HEK293 (cell line): Measurements from ENCODE around the gene OLFM1.

Experiments
- CTCF ChIA-PET: fragments of 350-600 bp; formaldehyde crosslinking; extraction: SDS; loops from one replicate; lab custom pipeline; 2021; ENCODE audit warnings: antibody characterized with exemption; lab: Yijun Ruan, JAX
- POLR2A ChIA-PET: fragments of 300-600 bp; formaldehyde crosslinking; extraction: SDS; loops from one replicate; lab custom pipeline; 2020; ENCODE audit warnings: antibody characterized with exemption, inconsistent platforms; lab: Yijun Ruan, JAX
- H3K27ac ChIP-seq: fragments of 200-500 bp; sonication (Bioruptor generic); 2 replicates; pipeline ENCODE4 v1.5.1; 2014; ENCODE audit warnings: low read depth, low read length, control low read depth, inconsistent platforms; ENCODE audit errors: extremely low read depth
- H3K36me3 ChIP-seq, 2 experiments: fragments of 200-500 bp in 1 of 2; sonication (Bioruptor generic) in 1 of 2; 1 replicate in 1 of 2; 2 replicates in 1 of 2; pipeline ENCODE4 v1.5.1; 2014 to 2017; ENCODE audit warnings: inconsistent platforms in 2 of 2, low read length in 2 of 2; ENCODE audit not compliant: control insufficient read depth in 2 of 2, insufficient read depth in 1 of 2
- H3K4me1 ChIP-seq: fragments of 200-500 bp; sonication (Bioruptor generic); 2 replicates; pipeline ENCODE4 v1.5.1; 2014; ENCODE audit warnings: mild to moderate bottlenecking, low read length, inconsistent platforms; ENCODE audit not compliant: control insufficient read depth, insufficient read depth
- H3K4me3 ChIP-seq: 2 replicates; pipeline ENCODE4 v1.5.1; 2011; ENCODE audit warnings: low read depth, mild to moderate bottlenecking, control low read depth, low read length, moderate library complexity
- H3K9me3 ChIP-seq: fragments of 200-500 bp; sonication (Bioruptor generic); 2 replicates; pipeline ENCODE4 v1.5.1; 2014; ENCODE audit warnings: low read depth, low read length, inconsistent platforms; ENCODE audit not compliant: control insufficient read depth, insufficient read depth
- GLIS1 ChIP-seq: fragments of 450-650 bp; formaldehyde crosslinking; IDR thresholded peaks from 2 replicates; pipeline ENCODE4 v1.5.1; 2016; ENCODE audit warnings: missing biosample characterization, missing genetic modification characterization
- OVOL3 ChIP-seq: fragments of 450-650 bp; formaldehyde crosslinking; IDR thresholded peaks from 2 replicates; pipeline ENCODE4 v1.5.1; 2016; ENCODE audit warnings: missing biosample characterization, missing genetic modification characterization
- REST ChIP-seq: fragments of 450-650 bp; formaldehyde crosslinking; IDR thresholded peaks from 2 replicates; pipeline ENCODE4 v1.5.1; 2016; ENCODE audit warnings: missing biosample characterization, missing genetic modification characterization
- SP7 ChIP-seq: fragments of 450-650 bp; formaldehyde crosslinking; IDR thresholded peaks from 2 replicates; pipeline ENCODE4 v1.5.1; 2016; ENCODE audit warnings: missing biosample characterization, missing genetic modification characterization
- ZFHX2 ChIP-seq: fragments of 450-650 bp; formaldehyde crosslinking; conservative IDR thresholded peaks from 2 replicates; pipeline ENCODE4 v1.5.1; 2016; ENCODE audit warnings: missing biosample characterization, missing genetic modification characterization
- ZNF16 ChIP-seq: fragments of 450-650 bp; formaldehyde crosslinking; IDR thresholded peaks from 2 replicates; pipeline ENCODE4 v1.5.1; 2016; ENCODE audit warnings: low read depth, missing biosample characterization, missing genetic modification characterization
- ZNF202 ChIP-seq: fragments of 450-650 bp; formaldehyde crosslinking; IDR thresholded peaks from 2 replicates; pipeline ENCODE4 v1.5.1; 2016; ENCODE audit warnings: missing biosample characterization, missing genetic modification characterization, borderline replicate concordance
- ZNF23 ChIP-seq: fragments of 450-650 bp; formaldehyde crosslinking; IDR thresholded peaks from 2 replicates; pipeline ENCODE4 v1.5.1; 2016; ENCODE audit warnings: missing biosample characterization, missing genetic modification characterization, borderline replicate concordance
- ZNF248 ChIP-seq: fragments of 450-650 bp; formaldehyde crosslinking; IDR thresholded peaks from 2 replicates; pipeline ENCODE4 v1.5.1; 2017; ENCODE audit warnings: missing biosample characterization, missing genetic modification characterization
- ZNF302 ChIP-seq: fragments of 450-650 bp; formaldehyde crosslinking; IDR thresholded peaks from 2 replicates; pipeline ENCODE4 v1.5.1; 2016; ENCODE audit warnings: missing biosample characterization, missing genetic modification characterization, low read depth
- ZNF426 ChIP-seq: fragments of 450-650 bp; formaldehyde crosslinking; IDR thresholded peaks from 2 replicates; pipeline ENCODE4 v1.5.1; 2017; ENCODE audit warnings: missing biosample characterization, missing genetic modification characterization, mild to moderate bottlenecking, inconsistent platforms, moderate library complexity
- ZNF510 ChIP-seq: fragments of 450-650 bp; formaldehyde crosslinking; IDR thresholded peaks from 2 replicates; pipeline ENCODE4 v1.5.1; 2018; ENCODE audit warnings: mild to moderate bottlenecking, missing genetic modification characterization, missing biosample characterization; ENCODE audit not compliant: insufficient replicate concordance
- ZNF596 ChIP-seq: fragments of 450-650 bp; IDR thresholded peaks from 2 replicates; pipeline ENCODE4 v1.5.0; 2018; ENCODE audit warnings: missing biosample characterization, mild to moderate bottlenecking, missing genetic modification characterization, moderate library complexity
- ZNF624 ChIP-seq: fragments of 450-650 bp; formaldehyde crosslinking; IDR thresholded peaks from 2 replicates; pipeline ENCODE4 v1.5.1; 2017; ENCODE audit warnings: missing biosample characterization, missing genetic modification characterization
- ZNF654 ChIP-seq: fragments of 450-650 bp; formaldehyde crosslinking; IDR thresholded peaks from 2 replicates; pipeline ENCODE4 v1.5.1; 2016; ENCODE audit warnings: low read depth, missing biosample characterization, missing genetic modification characterization
- ZNF660 ChIP-seq: fragments of 450-650 bp; IDR thresholded peaks from 2 replicates; pipeline ENCODE4 v1.5.1; 2018; ENCODE audit warnings: missing biosample characterization, mild to moderate bottlenecking, missing genetic modification characterization
- ZNF707 ChIP-seq: fragments of 450-650 bp; formaldehyde crosslinking; IDR thresholded peaks from 2 replicates; pipeline ENCODE4 v1.5.1; 2016; ENCODE audit warnings: missing biosample characterization, missing genetic modification characterization
- ZNF785 ChIP-seq: fragments of 450-650 bp; formaldehyde crosslinking; IDR thresholded peaks from 2 replicates; pipeline ENCODE4 v1.5.1; 2016; ENCODE audit warnings: missing biosample characterization, missing genetic modification characterization
- TF ChIP-seq, protein P1 (sequence below): fragments of 450-650 bp; formaldehyde crosslinking; IDR thresholded peaks from 2 replicates; pipeline ENCODE4 v1.5.1; 2016; ENCODE audit warnings: missing biosample characterization, missing genetic modification characterization
- TF ChIP-seq, protein P2 (sequence below): fragments of 450-650 bp; formaldehyde crosslinking; IDR thresholded peaks from 2 replicates; pipeline ENCODE4 v1.5.1; 2017; ENCODE audit warnings: missing biosample characterization, missing genetic modification characterization
- TF ChIP-seq, protein P3 (sequence below): fragments of 450-650 bp; formaldehyde crosslinking; IDR thresholded peaks from 2 replicates; pipeline ENCODE4 v1.5.1; 2016; ENCODE audit warnings: missing biosample characterization, missing genetic modification characterization

OLFM1 gene

DNA sequence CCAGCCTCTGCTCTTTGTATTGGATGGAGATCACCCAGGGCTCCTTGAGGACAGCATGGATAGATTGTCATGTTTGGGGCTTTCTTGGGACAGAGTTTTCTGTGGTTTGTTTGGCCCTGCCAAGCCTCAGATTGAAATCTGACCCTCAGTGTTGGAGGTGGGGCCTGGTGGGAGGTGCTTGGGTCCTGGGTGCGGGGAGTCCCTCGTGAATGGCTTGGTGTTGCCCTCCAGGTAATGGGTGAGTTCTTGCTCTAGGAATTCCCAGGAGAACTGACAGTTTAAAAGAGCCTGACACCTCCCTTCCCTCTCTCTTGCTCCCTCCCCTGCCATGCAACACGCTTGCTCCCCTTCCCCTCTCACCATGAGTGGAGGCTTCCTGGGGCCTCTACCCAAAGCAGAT, 48.6 kb upstream of the OLFM1 start (continued):
- TF ChIP-seq REST, result no peak
- TF ChIP-seq ZNF624, result no peak
- TF ChIP-seq OVOL3, result no peak
- no peak for TF ChIP-seq ZNF16
- TF ChIP-seq SP7 (tag by site-specific recombination), result no peak
- no peak for TF ChIP-seq ZNF660 (tag by site-specific recombination)

DNA sequence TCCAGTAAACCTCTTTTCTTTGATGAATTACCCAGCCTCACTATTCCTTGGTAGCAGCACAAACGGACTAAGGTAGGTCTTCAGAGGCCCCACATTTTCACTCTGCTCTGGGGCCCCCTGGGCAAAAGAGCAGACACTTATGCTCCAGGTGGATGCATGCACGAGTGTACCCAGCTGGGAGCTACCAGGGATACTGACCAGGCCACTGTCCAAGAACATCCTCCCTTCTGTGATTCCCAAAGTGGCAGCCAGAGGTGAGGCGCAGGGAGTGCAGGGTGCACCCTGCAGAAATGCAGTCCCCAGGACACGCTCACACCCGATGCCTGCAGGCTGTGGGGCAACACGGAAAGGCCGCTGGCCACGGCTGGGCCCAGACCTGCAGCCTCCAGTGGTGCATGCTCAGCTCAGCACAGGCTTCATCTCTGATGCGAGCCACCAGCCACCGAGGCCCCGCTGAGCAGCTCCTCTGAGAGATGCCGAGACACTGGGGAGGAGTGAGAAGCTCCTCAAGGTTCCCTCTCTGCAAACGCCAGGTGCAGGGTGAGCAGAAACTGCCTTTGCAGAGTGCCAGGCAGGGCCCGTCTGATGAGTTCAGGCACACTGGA, 48.1 kb upstream of the OLFM1 start:
- POLR2A ChIA-PET, result no interaction called here
- H3K36me3 ChIP-seq, result no peaks in the 10 kb centered on the region
- no peak for TF ChIP-seq ZNF302 (tag by site-specific recombination)
- no peak for TF ChIP-seq ZNF248 (tag by site-specific recombination)
- TF ChIP-seq ZNF202, result no peak
- no peak overlapping the region for H3K27ac ChIP-seq
- no peaks in the 10 kb centered on the region for H3K4me1 ChIP-seq
- H3K4me3 ChIP-seq, result no peak overlapping the region
- CTCF ChIA-PET, result no interaction called here
- H3K9me3 ChIP-seq, result no peaks in the 10 kb centered on the region

GRCh38 chr9:135039916-135040645, 47.4 kb upstream of the OLFM1 start:
- Histone ChIP-seq H3K4me1 (no peaks in the 10 kb centered on the region), H3K9me3 (no peaks in the 10 kb centered on the region), H3K27ac (no peak overlapping the region), H3K4me3 (no peak overlapping the region), H3K36me3 (no peaks in the 10 kb centered on the region)
- TF ChIP-seq ZNF510 (tag by site-specific recombination) (no peak), ZNF707 (no peak), ZNF785 (tag by site-specific recombination) (no peak), ZNF202 (no peak), GLIS1 (no peak), ZNF654 (no peak), ZFHX2 (tag by site-specific recombination) (no peak), ZNF596 (tag by site-specific recombination) (no peak), ZNF426 (tag by site-specific recombination) (no peak), ZNF23 (no peak)
- TF ChIP-seq, protein P1, sequence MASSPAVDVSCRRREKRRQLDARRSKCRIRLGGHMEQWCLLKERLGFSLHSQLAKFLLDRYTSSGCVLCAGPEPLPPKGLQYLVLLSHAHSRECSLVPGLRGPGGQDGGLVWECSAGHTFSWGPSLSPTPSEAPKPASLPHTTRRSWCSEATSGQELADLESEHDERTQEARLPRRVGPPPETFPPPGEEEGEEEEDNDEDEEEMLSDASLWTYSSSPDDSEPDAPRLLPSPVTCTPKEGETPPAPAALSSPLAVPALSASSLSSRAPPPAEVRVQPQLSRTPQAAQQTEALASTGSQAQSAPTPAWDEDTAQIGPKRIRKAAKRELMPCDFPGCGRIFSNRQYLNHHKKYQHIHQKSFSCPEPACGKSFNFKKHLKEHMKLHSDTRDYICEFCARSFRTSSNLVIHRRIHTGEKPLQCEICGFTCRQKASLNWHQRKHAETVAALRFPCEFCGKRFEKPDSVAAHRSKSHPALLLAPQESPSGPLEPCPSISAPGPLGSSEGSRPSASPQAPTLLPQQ, result no peak
- TF ChIP-seq, protein P2, sequence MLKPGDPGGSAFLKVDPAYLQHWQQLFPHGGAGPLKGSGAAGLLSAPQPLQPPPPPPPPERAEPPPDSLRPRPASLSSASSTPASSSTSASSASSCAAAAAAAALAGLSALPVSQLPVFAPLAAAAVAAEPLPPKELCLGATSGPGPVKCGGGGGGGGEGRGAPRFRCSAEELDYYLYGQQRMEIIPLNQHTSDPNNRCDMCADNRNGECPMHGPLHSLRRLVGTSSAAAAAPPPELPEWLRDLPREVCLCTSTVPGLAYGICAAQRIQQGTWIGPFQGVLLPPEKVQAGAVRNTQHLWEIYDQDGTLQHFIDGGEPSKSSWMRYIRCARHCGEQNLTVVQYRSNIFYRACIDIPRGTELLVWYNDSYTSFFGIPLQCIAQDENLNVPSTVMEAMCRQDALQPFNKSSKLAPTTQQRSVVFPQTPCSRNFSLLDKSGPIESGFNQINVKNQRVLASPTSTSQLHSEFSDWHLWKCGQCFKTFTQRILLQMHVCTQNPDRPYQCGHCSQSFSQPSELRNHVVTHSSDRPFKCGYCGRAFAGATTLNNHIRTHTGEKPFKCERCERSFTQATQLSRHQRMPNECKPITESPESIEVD (tag by site-specific recombination), result no peak
- TF ChIP-seq, protein P3, sequence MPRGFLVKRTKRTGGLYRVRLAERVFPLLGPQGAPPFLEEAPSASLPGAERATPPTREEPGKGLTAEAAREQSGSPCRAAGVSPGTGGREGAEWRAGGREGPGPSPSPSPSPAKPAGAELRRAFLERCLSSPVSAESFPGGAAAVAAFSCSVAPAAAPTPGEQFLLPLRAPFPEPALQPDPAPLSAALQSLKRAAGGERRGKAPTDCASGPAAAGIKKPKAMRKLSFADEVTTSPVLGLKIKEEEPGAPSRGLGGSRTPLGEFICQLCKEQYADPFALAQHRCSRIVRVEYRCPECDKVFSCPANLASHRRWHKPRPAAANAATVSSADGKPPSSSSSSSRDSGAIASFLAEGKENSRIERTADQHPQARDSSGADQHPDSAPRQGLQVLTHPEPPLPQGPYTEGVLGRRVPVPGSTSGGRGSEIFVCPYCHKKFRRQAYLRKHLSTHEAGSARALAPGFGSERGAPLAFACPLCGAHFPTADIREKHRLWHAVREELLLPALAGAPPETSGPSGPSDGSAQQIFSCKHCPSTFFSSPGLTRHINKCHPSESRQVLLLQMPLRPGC (tag by site-specific recombination), result no peak
- ChIA-PET CTCF (no interaction called here), POLR2A (no interaction called here)
